Measurements from ENCODE around the gene UXS1.

Gene UXS1

DNA sequence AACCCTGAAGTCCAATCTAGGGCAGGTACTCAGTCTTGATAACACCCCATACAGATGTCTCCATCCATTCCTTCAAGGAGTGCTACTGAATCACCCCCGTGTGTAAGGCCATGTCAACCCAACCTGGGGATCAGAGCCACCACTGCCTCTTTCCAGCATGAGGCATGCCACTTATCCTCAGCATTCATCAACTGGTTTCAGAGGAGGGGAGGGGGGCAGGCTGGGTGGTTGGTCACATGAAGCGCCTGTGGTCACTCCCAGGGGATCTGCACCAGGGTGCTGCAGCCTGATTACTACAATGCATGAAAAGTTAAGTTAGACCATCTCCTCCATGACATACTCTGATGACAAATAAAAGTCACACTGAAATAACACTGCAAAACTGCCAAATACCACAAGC lies 65.0 kb downstream of the UXS1 start:
- no peak for DNase-seq

GRCh38 chr2:106127776-106128268 lies 66.3 kb downstream of the UXS1 start:
- DNase-seq, result no peak

GRCh38 chr2:106127282-106127771 lies 66.8 kb downstream of the UXS1 start:
- no peak for DNase-seq

GRCh38 chr2:106126705-106127281 lies 67.3 kb downstream of the UXS1 start:
- no peak for DNase-seq

DNA sequence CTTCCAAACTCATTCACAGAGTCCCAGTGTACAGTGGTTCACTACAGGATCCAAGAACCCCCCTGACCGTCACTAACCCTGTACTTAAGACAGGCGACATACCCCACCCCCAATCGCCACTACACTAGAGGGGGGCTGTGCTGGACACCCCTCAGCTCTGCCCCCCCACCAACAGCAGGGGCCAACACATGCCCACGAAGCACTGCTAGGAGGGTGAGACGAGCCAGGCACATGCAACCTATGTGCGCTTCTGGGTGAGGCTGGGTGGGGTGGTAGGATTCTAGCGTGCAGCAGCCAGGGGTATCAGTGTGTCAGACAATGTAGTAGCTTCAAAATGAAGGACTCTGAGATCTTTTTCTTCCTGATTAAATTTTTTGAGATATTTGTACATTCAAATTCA lies 67.8 kb downstream of the UXS1 start:
- DNase-seq, result no peak

GRCh38 chr2:106124905-106125549 lies 69.1 kb downstream of the UXS1 start:
- peak; percentile 1 for DNase-seq

GRCh38 chr2:106124106-106124756 lies 69.9 kb downstream of the UXS1 start:
- peak; percentile 50 for DNase-seq

- no peak for DNase-seq
Observed at GRCh38 chr2:106122157-106122556, 71.9 kb downstream of the UXS1 start.

DNA sequence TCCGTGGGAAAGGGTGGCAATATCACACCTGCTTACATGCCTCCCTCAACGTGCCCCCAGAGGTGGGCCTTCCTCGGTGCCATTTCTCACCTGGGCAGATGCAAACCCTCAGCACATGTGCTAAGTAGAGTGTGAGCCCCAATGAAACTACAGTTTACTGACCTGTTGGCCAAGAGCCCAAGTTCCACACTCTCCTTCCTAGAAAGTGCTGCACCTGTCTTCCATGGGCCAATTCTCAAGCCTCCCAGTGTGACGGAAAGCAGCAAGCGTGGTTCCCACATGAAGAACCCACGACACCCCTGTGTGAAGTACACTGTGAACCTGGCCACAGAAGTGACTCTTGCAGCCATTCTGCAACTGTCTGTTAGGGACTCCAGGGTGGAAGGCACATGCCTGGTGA lies 73.7 kb downstream of the UXS1 start:
- DNase-seq, result no peak

DNA sequence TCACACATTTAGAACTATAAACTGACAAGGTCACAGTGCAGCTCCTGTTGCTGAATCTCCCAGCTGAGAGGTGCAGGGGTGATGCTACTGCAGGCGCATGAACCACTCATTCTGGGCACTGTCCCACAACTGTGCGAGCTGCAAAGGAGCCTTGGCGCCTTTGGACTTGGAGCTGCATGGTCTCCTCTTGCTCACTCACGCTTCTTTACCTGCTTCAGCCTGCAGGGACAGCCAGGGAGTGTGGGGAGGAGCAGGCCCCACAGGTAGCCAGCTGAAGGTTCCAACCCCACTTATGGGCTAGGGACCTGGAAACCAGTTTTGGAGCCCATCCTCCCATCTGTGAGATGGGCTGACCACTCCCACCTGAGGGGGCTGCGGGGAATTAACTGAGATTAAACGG lies 75.0 kb downstream of the UXS1 start:
- DNase-seq, result no peak

- DNase-seq, result no peak
Observed at GRCh38 chr2:106117882-106118684, 76.0 kb downstream of the UXS1 start.

DNA sequence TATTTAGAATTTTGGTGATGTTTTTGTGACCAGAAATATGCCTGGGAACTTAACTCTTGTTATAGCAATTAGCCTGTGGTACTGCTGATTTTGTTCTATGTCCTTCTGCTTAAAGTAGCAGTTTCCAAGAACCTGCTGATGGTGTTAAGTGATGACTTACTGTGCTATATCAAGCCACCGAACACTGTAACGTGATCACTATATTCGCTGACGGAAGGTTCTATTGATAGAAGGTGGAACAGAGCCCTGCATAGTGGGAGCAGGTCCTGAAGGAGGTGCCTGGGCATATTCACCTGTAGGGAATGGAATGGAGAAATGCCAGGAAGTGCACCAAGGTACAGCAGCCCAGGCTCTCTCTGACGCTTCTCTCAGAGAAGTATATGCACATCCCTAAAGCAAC lies 76.8 kb downstream of the UXS1 start:
- DNase-seq, result no peak

DNA sequence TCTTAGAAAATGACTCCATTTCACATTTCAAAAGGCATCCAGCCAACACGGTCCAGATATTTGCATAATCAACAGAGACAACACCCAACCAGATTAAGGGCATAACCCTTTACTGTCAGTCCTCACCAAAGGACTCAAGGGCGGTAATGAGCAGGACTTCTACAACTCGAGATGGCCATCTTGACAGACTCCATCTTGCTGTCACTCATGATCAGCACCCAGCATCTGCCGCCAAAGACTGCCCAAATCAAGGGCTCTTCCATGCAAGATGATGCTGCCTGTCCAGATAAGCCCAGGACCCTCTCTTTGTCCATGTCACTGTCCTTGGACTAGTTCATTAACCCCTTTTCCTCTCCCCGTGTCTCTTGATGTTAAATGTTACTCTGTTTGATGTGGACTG lies 77.9 kb downstream of the UXS1 start:
- no peak for DNase-seq

DNA sequence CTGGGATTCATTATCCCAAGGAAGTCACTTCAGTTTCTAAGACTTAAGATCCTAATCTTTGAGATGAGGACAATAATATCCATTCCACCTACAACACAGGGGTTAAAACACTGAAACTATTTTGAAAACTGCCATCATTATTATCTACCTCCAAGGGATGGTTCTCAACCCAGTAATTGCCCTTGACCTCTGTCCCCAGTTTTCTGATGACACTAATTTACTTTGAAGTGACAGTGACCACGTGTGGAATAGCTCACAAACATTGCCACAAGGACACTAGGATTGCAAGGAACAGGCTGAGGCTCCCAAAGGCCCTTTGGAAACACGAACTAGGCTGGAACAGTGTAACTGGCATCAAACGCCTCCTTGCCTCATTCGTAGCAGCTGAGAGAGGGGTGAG lies 78.4 kb downstream of the UXS1 start:
- DNase-seq, result no peak

DNA sequence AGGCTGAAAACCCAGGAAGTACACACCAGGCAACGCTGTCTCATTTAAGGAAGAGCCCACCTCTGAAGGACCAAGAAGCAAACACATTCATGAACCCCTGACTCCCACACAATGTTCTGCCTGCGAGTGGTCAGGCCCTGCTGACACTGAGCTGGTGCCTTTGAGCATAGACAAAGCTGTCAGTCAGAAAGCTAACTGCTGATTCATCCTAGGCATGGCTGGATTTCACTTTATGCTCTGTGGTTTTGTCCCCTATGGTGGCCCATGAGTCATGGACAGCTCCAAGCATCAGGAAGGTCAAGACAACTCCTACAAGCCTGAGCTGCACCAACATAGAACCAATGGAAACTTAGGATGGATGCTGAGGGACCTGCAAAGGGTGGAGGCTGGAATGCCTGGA lies 78.9 kb downstream of the UXS1 start:
- no peak for DNase-seq

DNA sequence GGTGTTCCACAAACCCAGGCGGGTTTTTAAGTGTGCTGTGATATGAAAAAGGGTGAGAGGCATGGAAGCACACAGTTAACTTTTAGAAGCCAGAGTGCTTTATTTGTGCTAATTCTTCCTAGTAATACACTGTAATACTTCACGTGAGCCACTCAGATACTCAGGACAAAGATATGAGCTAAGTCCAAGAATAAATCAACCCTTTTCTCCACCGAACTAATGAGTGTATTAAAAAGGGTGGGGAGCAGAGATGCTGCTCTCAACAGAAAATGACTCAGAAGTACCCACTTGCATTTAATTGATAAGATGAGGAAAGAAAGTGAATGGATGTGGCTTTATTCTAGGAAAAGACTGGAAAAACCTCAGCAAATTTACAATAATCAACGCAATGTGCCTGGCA lies 79.9 kb downstream of the UXS1 start:
- DNase-seq, result no peak

DNA sequence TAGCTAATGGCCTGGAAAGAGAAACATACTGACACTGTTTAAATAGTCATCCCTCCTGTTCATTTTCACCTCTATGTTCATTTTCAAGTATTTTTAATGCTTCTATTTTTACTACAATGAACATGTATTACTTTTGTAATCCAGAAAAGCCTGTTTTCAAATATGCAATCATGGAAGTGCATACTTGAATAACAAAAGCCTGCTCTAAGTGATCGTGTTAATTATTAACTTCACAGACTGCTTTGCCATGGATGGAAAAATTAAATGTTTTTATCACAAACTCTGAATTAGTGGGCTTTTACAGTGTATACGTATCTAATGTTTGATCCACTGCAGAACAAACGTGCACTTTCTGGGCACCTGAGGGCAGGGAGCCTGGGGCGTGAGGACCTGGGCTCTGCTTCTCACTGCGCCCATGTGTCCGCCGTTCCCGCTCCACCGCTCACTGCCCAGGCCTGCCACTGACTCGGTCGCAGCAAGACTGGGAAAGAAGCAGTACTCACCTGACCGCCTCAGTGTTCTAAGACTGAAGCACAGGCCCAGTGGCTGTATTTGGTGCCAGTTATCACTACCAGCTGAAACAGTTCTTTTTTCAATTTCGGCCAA lies 80.6 kb downstream of the UXS1 start:
- DNase-seq, result no peak

DNA sequence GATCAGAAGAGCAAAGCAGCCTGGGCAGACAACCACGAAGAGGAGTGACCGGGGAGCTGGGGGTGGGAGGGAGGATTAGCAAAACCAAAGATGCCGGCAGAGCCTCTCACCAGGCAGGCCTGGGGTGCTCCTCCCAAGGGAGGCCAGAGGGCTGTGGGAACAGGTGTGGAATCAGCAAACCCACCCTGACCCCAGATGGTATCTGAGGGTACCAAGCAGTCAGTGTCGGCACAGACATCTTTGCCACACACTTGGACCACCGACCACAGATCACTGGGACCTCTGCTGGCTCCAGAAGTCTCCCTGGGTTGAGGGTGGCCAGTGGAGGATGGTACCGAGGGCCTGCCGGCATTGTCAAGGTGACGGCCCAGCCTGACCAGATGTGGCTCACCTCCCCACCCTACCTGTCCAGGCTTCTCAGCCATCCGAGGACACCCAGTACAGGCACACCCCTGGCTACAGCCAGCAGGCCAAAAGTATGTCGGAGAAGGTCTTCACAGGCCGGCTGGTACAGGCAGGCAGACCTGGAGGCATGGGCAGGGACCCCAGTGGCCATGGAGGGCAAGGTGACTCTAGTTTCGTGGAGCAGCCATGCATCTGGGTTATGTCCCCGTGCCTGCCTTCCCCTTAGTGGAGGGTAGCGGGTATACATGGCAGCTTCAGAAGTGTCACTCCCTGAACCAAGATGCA lies 82.1 kb downstream of the UXS1 start:
- no peak for DNase-seq

GRCh38 chr2:106109675-106110424 lies 84.3 kb downstream of the UXS1 start:
- no peak for DNase-seq

- DNase-seq, result no peak
Observed at GRCh38 chr2:106108791-106109190, 85.3 kb downstream of the UXS1 start.

- no peak for DNase-seq
Observed at GRCh38 chr2:106108351-106108750, 85.8 kb downstream of the UXS1 start.

All from NCI-H69 (cell line).